ENCODE data around the gene NHSL1. TPM values are rescaled to one million over a fixed set of nuclear protein-coding genes. Genes with fewer than 3 reads are reported as not detected.

NHSL1 gene
- total RNA-seq (2022; extraction: Qiagen RNA extraction; ENCODE audit: low read depth) = 3.1 to 4.1 TPM (median 3.6 TPM) in 5 replicates

GRCh38 chr6:138499303-138500018, at the start of gene NHSL1:
Gene NHSL1 (minus strand): TSS chr6:138499494. CDS start chr6:138499290, 204 bp downstream.

GRCh38 chr6:138403801-138404665, 95.3 kb downstream of the NHSL1 start, which contains the start of gene HEBP2:
Gene HEBP2 (plus strand): TSS chr6:138404223. CDS start chr6:138404496, 273 bp downstream.

GRCh38 chr6:138377844-138378243, 121.5 kb downstream of the NHSL1 start, which contains the start of gene SMIM28:
Gene SMIM28 (plus strand): TSS chr6:138377905. CDS start chr6:138378073, 168 bp downstream.

Other genes starting within 250 kb of the NHSL1 start
- not detected in 5 replicates for gene SMIM28, start 121.6 kb downstream of the NHSL1 start, total RNA-seq (2022; extraction: Qiagen RNA extraction; ENCODE audit: low read depth)
- 22.4 to 38.9 TPM (median 37.2 TPM) in 5 replicates for gene HEBP2, start 95.3 kb downstream of the NHSL1 start, total RNA-seq (2022; extraction: Qiagen RNA extraction; ENCODE audit: low read depth)

Data from A549 treated with RU486 at 1 μM for 4 hours (cell line).